Measurements from ENCODE around the gene ESR2. TPM values are rescaled to one million over a fixed set of nuclear protein-coding genes. Genes with fewer than 3 reads are reported as not detected.

ESR2 gene
- 87.8 and 101 TPM in 2 replicates for total RNA-seq (2014; rRNA removed; shearing (Covaris generic); ENCODE audit: low replicate concordance)

- H3K4me3 ChIP-seq (ENCODE audit: low read length), result peak within 1 kb of the TSS; percentile 68
- no peaks in the 10 kb centered on the region for H3K9me3 ChIP-seq (ENCODE audit: low read length)
- H3K27ac ChIP-seq (ENCODE audit: low read length), result peak within 1 kb of the TSS; percentile 29
- peaks cover 45% of the 10 kb centered on the region for H3K4me1 ChIP-seq (ENCODE audit: low read length)
- no peaks in the 10 kb centered on the region for H4K20me1 ChIP-seq (ENCODE audit: insufficient read depth, low read depth, low read length)
- peak within 1 kb of the TSS; percentile 92 for H3K4me2 ChIP-seq (ENCODE audit: low read depth, low read length, poor library complexity, severe bottlenecking)
- peak within 1 kb of the TSS; percentile 67 for H3K9ac ChIP-seq (ENCODE audit: low read length)
- DNase-seq, result peak; percentile 82
- H3K79me2 ChIP-seq (ENCODE audit: low read length), result no peaks in the 10 kb centered on the region
- H3K9me2 ChIP-seq (replicated peaks; ENCODE audit: insufficient read depth, low read length), result no peaks in the 10 kb centered on the region
- H3K27me3 ChIP-seq (ENCODE audit: low read length), result no peaks in the 10 kb centered on the region
- no peaks in the 10 kb centered on the region for H3K36me3 ChIP-seq (ENCODE audit: insufficient read depth, low read length)
- peak within 1 kb of the TSS; percentile 66 for H2AFZ ChIP-seq (ENCODE audit: low read length)
Observed at GRCh38 chr14:64293976-64294671, at the start of gene ESR2. ESR2 (minus strand) TSS chr14:64294371; CDS start chr14:64282985, 11,386 bp downstream.

DNA sequence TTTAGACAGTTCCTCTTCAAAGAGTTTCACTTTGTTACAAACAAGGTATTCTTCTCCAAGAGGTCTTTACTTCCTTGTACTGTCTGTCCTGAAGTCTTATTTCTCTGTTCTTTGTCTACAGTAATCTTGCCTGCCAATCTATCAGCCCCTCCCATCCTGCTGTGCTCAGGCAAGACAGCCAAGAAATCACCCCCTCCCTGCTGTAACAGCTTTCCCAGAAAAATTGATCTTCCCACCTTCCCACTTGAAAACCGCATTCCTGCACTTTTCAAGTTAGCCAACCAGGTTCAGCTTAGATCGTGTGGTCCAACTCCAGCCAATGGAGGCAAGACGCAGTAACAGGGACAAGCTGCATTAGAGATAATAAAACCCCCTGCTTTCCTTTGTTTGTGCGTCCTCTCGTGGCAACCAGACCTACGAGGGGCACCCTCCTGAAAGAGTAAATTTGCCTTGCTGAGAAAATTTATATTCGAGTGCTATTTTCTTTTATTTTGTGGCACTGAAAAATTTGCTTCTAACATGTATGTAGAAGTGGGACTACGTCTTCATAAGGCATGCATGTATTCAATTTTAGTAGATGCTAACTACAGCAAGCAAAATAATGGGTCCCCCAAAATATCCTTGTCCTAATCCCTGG lies 46.5 kb upstream of the ESR2 start:
- no peak overlapping the region for H3K4me3 ChIP-seq (ENCODE audit: low read length)
- no peaks in the 10 kb centered on the region for H4K20me1 ChIP-seq (ENCODE audit: insufficient read depth, low read depth, low read length)
- H3K36me3 ChIP-seq (ENCODE audit: insufficient read depth, low read length), result no peaks in the 10 kb centered on the region
- H2AFZ ChIP-seq (ENCODE audit: low read length), result no peak overlapping the region
- DNase-seq, result no peak
- H3K4me2 ChIP-seq (ENCODE audit: low read depth, low read length, poor library complexity, severe bottlenecking), result no peak overlapping the region
- H3K9ac ChIP-seq (ENCODE audit: low read length), result no peak overlapping the region
- no peaks in the 10 kb centered on the region for H3K9me2 ChIP-seq (replicated peaks; ENCODE audit: insufficient read depth, low read length)
- peaks cover 26% of the 10 kb centered on the region for H3K4me1 ChIP-seq (ENCODE audit: low read length)
- no peaks in the 10 kb centered on the region for H3K27me3 ChIP-seq (ENCODE audit: low read length)
- H3K79me2 ChIP-seq (ENCODE audit: low read length), result no peaks in the 10 kb centered on the region
- no peak overlapping the region for H3K27ac ChIP-seq (ENCODE audit: low read length)
- peaks cover 9% of the 10 kb centered on the region for H3K9me3 ChIP-seq (ENCODE audit: low read length)

DNA sequence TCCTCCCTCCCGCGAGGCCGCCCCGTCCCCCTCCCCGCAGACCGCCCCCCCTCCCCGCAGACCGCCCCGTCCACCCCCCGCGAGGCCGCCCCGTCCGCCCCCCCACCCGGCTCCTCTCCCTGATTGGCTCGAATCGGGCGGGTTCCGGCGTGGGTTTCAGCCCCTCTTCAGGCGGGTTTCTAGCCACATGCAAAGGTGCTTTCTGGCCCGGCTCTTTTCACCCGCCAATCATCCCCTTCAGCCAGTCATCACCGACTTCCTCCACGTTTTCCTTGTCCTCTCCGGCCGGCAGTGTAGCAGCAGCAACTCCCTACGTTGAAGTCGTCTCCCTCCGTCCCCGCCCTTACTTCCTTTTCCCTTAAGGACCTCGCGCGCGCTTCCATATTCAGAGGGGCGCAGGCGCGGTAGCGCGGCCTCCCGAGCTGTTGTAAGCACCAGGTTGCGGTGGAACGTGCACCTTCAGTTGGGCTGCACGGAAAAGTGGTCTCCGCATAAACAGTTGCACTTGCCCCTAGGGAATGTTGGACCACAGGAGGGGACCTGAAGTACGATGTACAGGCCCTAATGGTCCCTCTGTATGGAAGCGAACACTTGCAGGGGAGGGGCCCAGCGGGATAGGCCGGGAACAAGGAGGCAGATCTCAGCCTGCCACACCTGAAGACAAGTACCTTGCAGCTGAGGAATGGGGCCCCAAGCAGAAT lies 44.6 kb upstream of the ESR2 start:
- Histone ChIP-seq H3K4me2 (ENCODE audit: low read depth, low read length, poor library complexity, severe bottlenecking) (peak overlapping the region; percentile 92), H3K27ac (ENCODE audit: low read length) (peak overlapping the region; percentile 59), H3K9me2 (replicated peaks; ENCODE audit: insufficient read depth, low read length) (no peaks in the 10 kb centered on the region), H3K4me1 (ENCODE audit: low read length) (peaks cover 23% of the 10 kb centered on the region), H3K9ac (ENCODE audit: low read length) (peak overlapping the region; percentile 91), H3K9me3 (ENCODE audit: low read length) (peaks cover 9% of the 10 kb centered on the region), H3K27me3 (ENCODE audit: low read length) (no peaks in the 10 kb centered on the region), H3K79me2 (ENCODE audit: low read length) (no peaks in the 10 kb centered on the region), H4K20me1 (ENCODE audit: insufficient read depth, low read depth, low read length) (no peaks in the 10 kb centered on the region), H2AFZ (ENCODE audit: low read length) (peak overlapping the region; percentile 24; the same call in 1 of the 2 replicates), H3K4me3 (ENCODE audit: low read length) (peak overlapping the region; percentile 82), H3K36me3 (ENCODE audit: insufficient read depth, low read length) (no peaks in the 10 kb centered on the region)
- DNase-seq, result peak; percentile 100

DNA sequence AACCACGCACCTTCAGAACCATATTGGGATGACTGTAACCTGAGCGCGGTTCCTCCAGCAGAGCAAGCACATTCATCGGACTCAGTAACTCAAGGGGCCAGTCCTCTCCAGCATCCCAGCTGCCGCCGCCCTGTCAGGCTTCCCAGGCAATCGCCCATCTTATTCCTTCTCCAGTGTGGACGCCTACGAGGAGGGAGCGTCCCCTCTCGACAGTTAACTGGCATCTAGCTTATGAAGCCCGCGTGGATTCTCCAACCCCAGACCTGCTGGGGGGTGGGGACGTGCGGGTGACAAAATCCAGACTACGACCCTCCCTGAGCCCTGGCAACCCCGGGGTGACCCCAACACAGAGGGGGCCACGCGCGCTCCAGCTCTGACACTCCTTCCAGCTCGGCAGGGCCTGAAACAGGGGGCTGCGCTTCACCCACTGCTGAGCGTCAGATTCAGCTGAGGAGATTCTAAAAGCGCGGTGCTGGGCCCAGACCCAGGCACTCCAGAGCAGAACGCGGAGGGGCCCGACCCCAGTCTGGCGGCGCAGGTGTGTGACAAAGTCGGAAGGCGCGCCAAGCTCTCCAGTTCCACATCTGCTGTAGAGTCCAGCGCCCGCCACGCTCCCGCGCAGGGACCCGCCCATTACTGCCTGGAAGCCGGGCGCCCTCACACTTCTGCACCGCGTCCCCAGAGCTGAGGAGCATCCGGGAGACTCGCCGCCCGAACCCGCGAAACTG lies 43.9 kb upstream of the ESR2 start:
- Histone ChIP-seq H3K79me2 (ENCODE audit: low read length) (no peaks in the 10 kb centered on the region), H2AFZ (ENCODE audit: low read length) (peak overlapping the region; percentile 62), H3K4me1 (ENCODE audit: low read length) (peaks cover 21% of the 10 kb centered on the region), H3K4me3 (ENCODE audit: low read length) (peak overlapping the region; percentile 82), H3K4me2 (ENCODE audit: low read depth, low read length, poor library complexity, severe bottlenecking) (peak overlapping the region; percentile 92), H3K27me3 (ENCODE audit: low read length) (no peaks in the 10 kb centered on the region), H3K36me3 (ENCODE audit: insufficient read depth, low read length) (no peaks in the 10 kb centered on the region), H3K9me2 (replicated peaks; ENCODE audit: insufficient read depth, low read length) (no peaks in the 10 kb centered on the region), H4K20me1 (ENCODE audit: insufficient read depth, low read depth, low read length) (no peaks in the 10 kb centered on the region), H3K27ac (ENCODE audit: low read length) (peak overlapping the region; percentile 60), H3K9ac (ENCODE audit: low read length) (peak overlapping the region; percentile 91), H3K9me3 (ENCODE audit: low read length) (peaks cover 9% of the 10 kb centered on the region)
- DNase-seq, result peak; percentile 78

DNA sequence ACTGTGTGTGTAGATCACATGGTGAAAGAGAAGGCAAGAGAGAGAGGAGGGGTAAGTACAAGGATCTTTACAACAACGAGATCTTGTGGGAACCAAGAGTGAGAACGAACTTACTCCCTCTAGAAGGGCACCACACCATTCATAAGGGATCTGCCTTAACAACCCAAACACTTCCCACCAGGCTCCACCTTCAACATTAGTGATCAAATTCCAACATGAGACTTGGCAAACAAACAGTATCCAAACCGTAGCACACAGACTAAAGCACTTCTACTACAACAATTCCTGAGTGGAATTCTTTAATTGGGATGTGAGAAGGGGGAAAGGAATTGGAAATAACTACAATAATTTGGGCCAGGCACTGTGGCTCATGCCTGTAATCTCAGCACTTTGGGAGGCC lies 35.0 kb upstream of the ESR2 start:
- Histone ChIP-seq H2AFZ (ENCODE audit: low read length) (no peak overlapping the region), H3K27me3 (ENCODE audit: low read length) (0 out of 2 replicates have a peak, but pooled peaks cover 3% of the 10 kb centered on the region), H3K4me1 (ENCODE audit: low read length) (no peaks in the 10 kb centered on the region), H3K27ac (ENCODE audit: low read length) (no peak overlapping the region), H4K20me1 (ENCODE audit: insufficient read depth, low read depth, low read length) (no peaks in the 10 kb centered on the region), H3K79me2 (ENCODE audit: low read length) (no peaks in the 10 kb centered on the region), H3K36me3 (ENCODE audit: insufficient read depth, low read length) (no peaks in the 10 kb centered on the region), H3K9me2 (replicated peaks; ENCODE audit: insufficient read depth, low read length) (no peaks in the 10 kb centered on the region; the same call in 1 of the 2 replicates), H3K9ac (ENCODE audit: low read length) (no peak overlapping the region), H3K4me2 (ENCODE audit: low read depth, low read length, poor library complexity, severe bottlenecking) (no peak overlapping the region), H3K9me3 (ENCODE audit: low read length) (no peaks in the 10 kb centered on the region; the same call in 1 of the 2 replicates), H3K4me3 (ENCODE audit: low read length) (no peak overlapping the region)
- no peak for DNase-seq

- Histone ChIP-seq H2AFZ (ENCODE audit: low read length) (no peak overlapping the region), H3K9ac (ENCODE audit: low read length) (no peak overlapping the region), H3K27ac (ENCODE audit: low read length) (no peak overlapping the region), H3K4me1 (ENCODE audit: low read length) (peaks cover 6% of the 10 kb centered on the region; the same call in 1 of the 2 replicates), H4K20me1 (ENCODE audit: insufficient read depth, low read depth, low read length) (no peaks in the 10 kb centered on the region), H3K4me2 (ENCODE audit: low read depth, low read length, poor library complexity, severe bottlenecking) (no peak overlapping the region), H3K79me2 (ENCODE audit: low read length) (no peaks in the 10 kb centered on the region), H3K9me2 (replicated peaks; ENCODE audit: insufficient read depth, low read length) (no peaks in the 10 kb centered on the region; the same call in 1 of the 2 replicates), H3K36me3 (ENCODE audit: insufficient read depth, low read length) (no peaks in the 10 kb centered on the region), H3K4me3 (ENCODE audit: low read length) (no peak overlapping the region), H3K27me3 (ENCODE audit: low read length) (0 out of 2 replicates have a peak, but pooled peaks cover 3% of the 10 kb centered on the region), H3K9me3 (ENCODE audit: low read length) (no peaks in the 10 kb centered on the region; the same call in 1 of the 2 replicates)
- DNase-seq, result no peak
Observed at GRCh38 chr14:64326502-64326901, 32.3 kb upstream of the ESR2 start.

- no peak overlapping the region for H3K9ac ChIP-seq (ENCODE audit: low read length)
- H3K4me2 ChIP-seq (ENCODE audit: low read depth, low read length, poor library complexity, severe bottlenecking), result no peak overlapping the region
- no peak overlapping the region for H3K27ac ChIP-seq (ENCODE audit: low read length)
- no peak for DNase-seq
- no peak overlapping the region for H3K4me3 ChIP-seq (ENCODE audit: low read length)
- H4K20me1 ChIP-seq (ENCODE audit: insufficient read depth, low read depth, low read length), result no peaks in the 10 kb centered on the region
- H3K79me2 ChIP-seq (ENCODE audit: low read length), result no peaks in the 10 kb centered on the region
- H3K36me3 ChIP-seq (ENCODE audit: insufficient read depth, low read length), result no peaks in the 10 kb centered on the region
- H3K9me2 ChIP-seq (replicated peaks; ENCODE audit: insufficient read depth, low read length), result no peaks in the 10 kb centered on the region; the same call in 1 of the 2 replicates
- no peak overlapping the region for H2AFZ ChIP-seq (ENCODE audit: low read length)
- H3K9me3 ChIP-seq (ENCODE audit: low read length), result no peaks in the 10 kb centered on the region; the same call in 1 of the 2 replicates
- H3K27me3 ChIP-seq (ENCODE audit: low read length), result 0 out of 2 replicates have a peak, but pooled peaks cover 3% of the 10 kb centered on the region
- peaks cover 6% of the 10 kb centered on the region; the same call in 1 of the 2 replicates for H3K4me1 ChIP-seq (ENCODE audit: low read length)
Observed at GRCh38 chr14:64324895-64325294, 30.7 kb upstream of the ESR2 start.

Measured in Karpas-422 (cell line).